ENCODE data around the gene LAMA4.

DNA sequence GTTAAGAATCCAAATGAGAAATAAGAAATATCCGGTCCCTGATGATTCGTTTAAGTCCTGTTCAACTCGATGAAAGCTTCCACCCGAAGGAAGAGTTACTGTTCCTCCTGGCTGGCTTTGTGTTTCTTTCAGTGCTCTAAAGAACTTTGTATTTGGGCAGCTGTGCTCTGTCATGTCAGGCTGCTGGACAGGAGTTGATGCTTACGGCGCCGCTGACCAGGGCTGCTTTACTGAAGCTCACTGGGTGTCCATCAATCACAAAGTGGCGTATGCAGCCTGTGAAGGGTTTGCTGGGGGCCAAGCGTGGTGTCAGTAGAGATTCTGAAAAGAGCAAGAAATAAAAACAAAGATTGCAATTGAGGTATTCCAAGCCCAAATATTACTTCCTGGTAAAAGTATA lies 145.1 kb downstream of the LAMA4 start:
- TF ChIP-seq FOXM1 (IDR thresholded peaks at IDR 0.05; ENCODE audit: borderline replicate concordance), result no peak
- TF ChIP-seq FOXK2 (IDR thresholded peaks at IDR 0.05), result no peak

Data from HEK293T (cell line).